Umbilical cord (tissue), 2 donors: ENCODE data around the gene MOV10L1. TPM values are rescaled to one million over a fixed set of nuclear protein-coding genes. Genes with fewer than 3 reads are reported as not detected.

ENCODE experiments used
- DNase-seq: peaks from one replicate; pipeline ENCODE4 v3.0.0-alpha.2; 2015; ENCODE audit warnings: low spot score
- total RNA-seq: library from RNA; depleted of rRNA; stranded (reverse); fragments of >200 nt; gene quantifications from one replicate; pipeline ENCODE4 v1.2.3, GENCODE V29; 2014; ENCODE audit warnings: low replicate concordance; ENCODE audit not compliant: insufficient read depth

Gene MOV10L1
- total RNA-seq, 1 donor from 2014 or later: 4.8 TPM

GRCh38 chr22:50058906-50059880, 30.6 kb upstream of the MOV10L1 start:
- DNase-seq: peak; percentile 89

GRCh38 chr22:50059881-50060262, 29.9 kb upstream of the MOV10L1 start:
- DNase-seq: no peak

GRCh38 chr22:50060441-50061140, 29.2 kb upstream of the MOV10L1 start:
- no peak for DNase-seq

- no peak for DNase-seq
Measured at GRCh38 chr22:50061141-50061823, 28.5 kb upstream of the MOV10L1 start.

- DNase-seq: peak; percentile 57
Measured at GRCh38 chr22:50061824-50062355, 27.9 kb upstream of the MOV10L1 start.

- no peak for DNase-seq
Measured at GRCh38 chr22:50062509-50063135, 27.2 kb upstream of the MOV10L1 start.

GRCh38 chr22:50063589-50064393, 26.0 kb upstream of the MOV10L1 start:
- DNase-seq: no peak

- DNase-seq: no peak
Measured at GRCh38 chr22:50064453-50064852, 25.4 kb upstream of the MOV10L1 start.

- DNase-seq: no peak
Measured at GRCh38 chr22:50067244-50067643, 22.6 kb upstream of the MOV10L1 start.

- no peak for DNase-seq
Measured at GRCh38 chr22:50068096-50068495, 21.7 kb upstream of the MOV10L1 start.

GRCh38 chr22:50070366-50070765, 19.4 kb upstream of the MOV10L1 start:
- no peak for DNase-seq

- DNase-seq: no peak
Measured at GRCh38 chr22:50071432-50072166, 18.2 kb upstream of the MOV10L1 start.

GRCh38 chr22:50072167-50072555, 17.6 kb upstream of the MOV10L1 start:
- DNase-seq: no peak

GRCh38 chr22:50072714-50073538, 16.9 kb upstream of the MOV10L1 start:
- DNase-seq: no peak

- no peak for DNase-seq
Measured at GRCh38 chr22:50074056-50074455, 15.8 kb upstream of the MOV10L1 start.

GRCh38 chr22:50074551-50075530, 15.0 kb upstream of the MOV10L1 start:
- no peak for DNase-seq

- no peak for DNase-seq
Measured at GRCh38 chr22:50076646-50077535, 12.9 kb upstream of the MOV10L1 start.
